Tibial nerve (tissue), 4 donors: ENCODE results near the gene SH2D1A.

Experiments used
- EP300 ChIP-seq, 2 donors: sonication (generic); formaldehyde crosslinking; IDR thresholded peaks; one replicate each; pipeline ENCODE4 v1.6.1; 2017; ENCODE audit warnings: antibody characterized with exemption in 2 of 2, mild to moderate bottlenecking in 1 of 2
- POLR2A ChIP-seq, 2 donors: fragments of 450-650 bp; IDR thresholded peaks; one replicate each; pipeline ENCODE4 v1.6.1; 2017; ENCODE audit warnings: antibody characterized with exemption in 2 of 2, mild to moderate bottlenecking in 2 of 2, moderate library complexity in 2 of 2
- TF ChIP-seq, protein P1 (sequence below), 5 experiments: fragments of 200-600 bp in 3 of 5; fragments of 450-650 bp in 2 of 5; sonication (generic) in 3 of 5; IDR thresholded peaks; one replicate each; pipeline ENCODE4 v1.5.1; 2016 to 2019; ENCODE audit warnings: antibody characterized with exemption in 5 of 5, mild to moderate bottlenecking in 3 of 5, moderate library complexity in 2 of 5

DNA sequence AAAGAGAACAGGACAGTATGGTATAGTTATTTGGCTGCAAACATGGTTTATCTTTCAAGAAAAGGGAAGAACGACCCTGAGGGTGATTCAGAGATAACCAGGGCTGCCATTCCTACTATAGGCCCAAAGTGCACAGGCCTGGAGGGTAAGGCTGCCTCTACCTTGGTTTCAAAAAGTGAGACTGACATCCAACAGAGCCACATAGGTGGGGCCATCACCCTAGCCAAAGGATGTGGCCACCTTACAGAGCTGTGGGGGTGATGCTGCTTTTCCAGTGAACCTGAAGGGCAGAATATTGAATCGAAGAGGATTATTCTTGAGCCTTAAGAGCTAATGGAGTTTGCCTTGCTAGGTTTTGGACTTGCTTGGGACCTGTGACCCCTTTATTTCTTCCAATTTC, 15.7 kb downstream of the SH2D1A start:
- TF ChIP-seq, protein P1, sequence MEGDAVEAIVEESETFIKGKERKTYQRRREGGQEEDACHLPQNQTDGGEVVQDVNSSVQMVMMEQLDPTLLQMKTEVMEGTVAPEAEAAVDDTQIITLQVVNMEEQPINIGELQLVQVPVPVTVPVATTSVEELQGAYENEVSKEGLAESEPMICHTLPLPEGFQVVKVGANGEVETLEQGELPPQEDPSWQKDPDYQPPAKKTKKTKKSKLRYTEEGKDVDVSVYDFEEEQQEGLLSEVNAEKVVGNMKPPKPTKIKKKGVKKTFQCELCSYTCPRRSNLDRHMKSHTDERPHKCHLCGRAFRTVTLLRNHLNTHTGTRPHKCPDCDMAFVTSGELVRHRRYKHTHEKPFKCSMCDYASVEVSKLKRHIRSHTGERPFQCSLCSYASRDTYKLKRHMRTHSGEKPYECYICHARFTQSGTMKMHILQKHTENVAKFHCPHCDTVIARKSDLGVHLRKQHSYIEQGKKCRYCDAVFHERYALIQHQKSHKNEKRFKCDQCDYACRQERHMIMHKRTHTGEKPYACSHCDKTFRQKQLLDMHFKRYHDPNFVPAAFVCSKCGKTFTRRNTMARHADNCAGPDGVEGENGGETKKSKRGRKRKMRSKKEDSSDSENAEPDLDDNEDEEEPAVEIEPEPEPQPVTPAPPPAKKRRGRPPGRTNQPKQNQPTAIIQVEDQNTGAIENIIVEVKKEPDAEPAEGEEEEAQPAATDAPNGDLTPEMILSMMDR (IDR thresholded peaks at IDR 0.05), result no peak
- TF ChIP-seq POLR2A (IDR thresholded peaks at IDR 0.05) (no peak), EP300 (IDR thresholded peaks at IDR 0.05) (no peak)
